Testis (tissue), 2 donors: ENCODE data around the gene OPCML.

Experiments
- POLR2A ChIP-seq: fragments of 450-650 bp; IDR thresholded peaks from one replicate; pipeline ENCODE4 v1.6.1; 2017; ENCODE audit warnings: antibody characterized with exemption, mild to moderate bottlenecking, moderate library complexity
- TF ChIP-seq, protein P1 (sequence below), 3 experiments: fragments of 450-650 bp in 2 of 3; fragments of 200-600 bp in 1 of 3; sonication (generic) in 1 of 3; IDR thresholded peaks; one replicate each; pipeline ENCODE4 v1.5.1; 2016 to 2019; ENCODE audit warnings: antibody characterized with exemption in 3 of 3, mild to moderate bottlenecking in 2 of 3, moderate library complexity in 1 of 3

DNA sequence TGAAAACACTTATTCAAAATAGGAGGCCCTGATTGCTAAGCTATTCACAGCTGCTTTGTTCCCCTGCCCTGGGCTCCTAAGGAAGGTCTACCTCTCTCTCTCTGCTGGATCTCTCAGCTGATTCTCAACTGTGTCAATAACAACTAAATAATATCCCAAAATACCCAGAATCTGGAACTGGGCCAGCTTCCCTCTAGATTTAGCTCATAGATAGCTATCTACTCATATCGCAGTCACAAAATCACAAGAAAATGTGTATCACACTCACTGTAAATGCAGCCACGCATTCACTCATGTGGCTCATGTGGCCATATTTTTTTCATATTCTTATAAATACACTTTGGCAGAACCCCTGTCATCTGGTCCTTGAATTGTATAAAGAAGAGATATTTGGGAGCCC lies 555.1 kb downstream of the OPCML start:
- TF ChIP-seq POLR2A = no peak
- TF ChIP-seq, protein P1, sequence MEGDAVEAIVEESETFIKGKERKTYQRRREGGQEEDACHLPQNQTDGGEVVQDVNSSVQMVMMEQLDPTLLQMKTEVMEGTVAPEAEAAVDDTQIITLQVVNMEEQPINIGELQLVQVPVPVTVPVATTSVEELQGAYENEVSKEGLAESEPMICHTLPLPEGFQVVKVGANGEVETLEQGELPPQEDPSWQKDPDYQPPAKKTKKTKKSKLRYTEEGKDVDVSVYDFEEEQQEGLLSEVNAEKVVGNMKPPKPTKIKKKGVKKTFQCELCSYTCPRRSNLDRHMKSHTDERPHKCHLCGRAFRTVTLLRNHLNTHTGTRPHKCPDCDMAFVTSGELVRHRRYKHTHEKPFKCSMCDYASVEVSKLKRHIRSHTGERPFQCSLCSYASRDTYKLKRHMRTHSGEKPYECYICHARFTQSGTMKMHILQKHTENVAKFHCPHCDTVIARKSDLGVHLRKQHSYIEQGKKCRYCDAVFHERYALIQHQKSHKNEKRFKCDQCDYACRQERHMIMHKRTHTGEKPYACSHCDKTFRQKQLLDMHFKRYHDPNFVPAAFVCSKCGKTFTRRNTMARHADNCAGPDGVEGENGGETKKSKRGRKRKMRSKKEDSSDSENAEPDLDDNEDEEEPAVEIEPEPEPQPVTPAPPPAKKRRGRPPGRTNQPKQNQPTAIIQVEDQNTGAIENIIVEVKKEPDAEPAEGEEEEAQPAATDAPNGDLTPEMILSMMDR (IDR thresholded peaks at IDR 0.05) = no peak
